Neural progenitor cell (in vitro differentiated cells): ENCODE data around the gene LRPAP1. TPM values are rescaled to one million over a fixed set of nuclear protein-coding genes. Genes with fewer than 3 reads are reported as not detected.

Source experiments
- DNase-seq: peaks from one replicate; pipeline ENCODE4 v3.0.0-alpha.2; 2016; ENCODE audit warnings: low spot score
- H2AFZ ChIP-seq: fragments of 200-600 bp; sonication (generic); replicated peaks from 2 replicates; pipeline ENCODE4 v1.6.1; 2016; ENCODE audit warnings: antibody characterized with exemption
- H3F3A ChIP-seq: fragments of 200-600 bp; sonication (generic); 2 replicates; pipeline ENCODE4 v1.6.1; 2016; ENCODE audit warnings: antibody characterized with exemption, low read depth
- H3K27ac ChIP-seq: fragments of 200-600 bp; sonication (generic); 2 replicates; pipeline ENCODE4 v1.5.1; 2016; ENCODE audit warnings: mild to moderate bottlenecking
- H3K27me3 ChIP-seq: fragments of 200-600 bp; sonication (generic); 2 replicates; pipeline ENCODE4 v1.6.1; 2016; ENCODE audit warnings: mild to moderate bottlenecking, moderate library complexity
- H3K36me3 ChIP-seq: fragments of 200-600 bp; sonication (generic); 2 replicates; pipeline ENCODE4 v1.5.1; 2016
- H3K4me1 ChIP-seq: fragments of 200-600 bp; sonication (generic); 2 replicates; pipeline ENCODE4 v1.6.1; 2016; ENCODE audit warnings: mixed run types
- H3K4me2 ChIP-seq: fragments of 200-600 bp; sonication (generic); 2 replicates; pipeline ENCODE4 v1.6.1; 2016
- H3K4me3 ChIP-seq: fragments of 200-600 bp; sonication (generic); 2 replicates; pipeline ENCODE4 v1.5.1; 2016
- H3K79me2 ChIP-seq: fragments of 200-600 bp; sonication (generic); 2 replicates; pipeline ENCODE4 v1.6.1; 2016; ENCODE audit warnings: low read depth
- H3K9ac ChIP-seq: fragments of 200-600 bp; sonication (generic); 2 replicates; pipeline ENCODE4 v1.6.1; 2016
- H3K9me3 ChIP-seq: fragments of 200-600 bp; sonication (generic); 2 replicates; pipeline ENCODE4 v1.5.1; 2016; ENCODE audit warnings: low read depth
- H4K20me1 ChIP-seq: fragments of 200-600 bp; sonication (generic); 2 replicates; pipeline ENCODE4 v1.6.1; 2016; ENCODE audit warnings: low read depth
- H3K27ac Mint-ChIP-seq: 3 replicates; pipeline ENCODE4 v1.8.0; 2021; ENCODE audit warnings: mixed read lengths
- H3K27me3 Mint-ChIP-seq: 2 replicates; pipeline ENCODE4 v1.8.0; 2022; ENCODE audit warnings: low read depth, mild to moderate bottlenecking, inconsistent platforms, moderate library complexity, mixed read lengths; ENCODE audit not compliant: insufficient read depth
- H3K36me3 Mint-ChIP-seq: 3 replicates; pipeline ENCODE4 v1.8.0; 2021; ENCODE audit warnings: mixed read lengths
- H3K4me1 Mint-ChIP-seq: 3 replicates; pipeline ENCODE4 v1.8.0; 2021; ENCODE audit warnings: mixed read lengths
- H3K4me3 Mint-ChIP-seq: 3 replicates; pipeline ENCODE4 v1.8.0; 2021; ENCODE audit warnings: mild to moderate bottlenecking, moderate library complexity, mixed read lengths
- H3K9me3 Mint-ChIP-seq: 3 replicates; pipeline ENCODE4 v1.8.0; 2020; ENCODE audit warnings: mixed read lengths
- EZH2 ChIP-seq: fragments of 200-600 bp; sonication (generic); IDR thresholded peaks from 2 replicates; pipeline ENCODE4 v1.6.1; 2017; ENCODE audit warnings: antibody characterized with exemption, mild to moderate bottlenecking, moderate library complexity
- EZH2phosphoT487 ChIP-seq: fragments of 200-600 bp; sonication (generic); IDR thresholded peaks from 2 replicates; pipeline ENCODE4 v1.6.1; 2017; ENCODE audit warnings: antibody characterized with exemption
- total RNA-seq: library from RNA; depleted of rRNA; stranded (reverse); fragments of >200 nt; gene quantifications from 2 replicates; pipeline ENCODE4 v1.2.3, GENCODE V29; 2015; ENCODE audit warnings: low replicate concordance
- TF ChIP-seq, protein P1 (sequence below): fragments of 200-600 bp; sonication (generic); IDR thresholded peaks from 2 replicates; pipeline ENCODE4 v1.5.1; 2017; ENCODE audit warnings: antibody characterized with exemption, mild to moderate bottlenecking

LRPAP1 gene
- total RNA-seq, 1 donor from 2014 or later, result 48.3 TPM

DNA sequence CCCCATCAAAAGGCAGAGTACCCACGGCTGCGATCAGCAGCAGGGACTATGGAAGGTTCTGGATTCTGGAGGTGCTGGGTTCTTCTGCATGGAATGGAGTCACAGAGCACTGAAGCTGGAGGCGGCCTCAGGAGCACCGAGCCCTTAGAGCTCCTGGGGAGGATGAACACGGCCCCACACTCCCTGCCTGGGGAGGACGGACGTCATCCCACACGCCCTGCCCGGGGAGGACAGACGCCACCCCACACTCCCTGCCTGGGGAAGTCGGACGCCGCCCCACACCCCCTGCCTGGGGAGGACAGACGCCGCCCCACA, 9.9 kb downstream of the LRPAP1 start:
- H3K9ac ChIP-seq, result no peak overlapping the region
- Mint-ChIP-seq H3K9me3 (no peaks in the 10 kb centered on the region), H3K27me3 (no peaks in the 10 kb centered on the region), H3K4me3 (no peak overlapping the region), H3K27ac (no peak overlapping the region), H3K36me3 (peaks cover 15% of the 10 kb centered on the region), H3K4me1 (peaks cover 11% of the 10 kb centered on the region)
- no peaks in the 10 kb centered on the region for H3K9me3 ChIP-seq
- H3K4me1 ChIP-seq, result peaks cover 3% of the 10 kb centered on the region
- no peak overlapping the region for H3K4me3 ChIP-seq
- H3K27ac ChIP-seq, result no peak overlapping the region
- TF ChIP-seq, protein P1, sequence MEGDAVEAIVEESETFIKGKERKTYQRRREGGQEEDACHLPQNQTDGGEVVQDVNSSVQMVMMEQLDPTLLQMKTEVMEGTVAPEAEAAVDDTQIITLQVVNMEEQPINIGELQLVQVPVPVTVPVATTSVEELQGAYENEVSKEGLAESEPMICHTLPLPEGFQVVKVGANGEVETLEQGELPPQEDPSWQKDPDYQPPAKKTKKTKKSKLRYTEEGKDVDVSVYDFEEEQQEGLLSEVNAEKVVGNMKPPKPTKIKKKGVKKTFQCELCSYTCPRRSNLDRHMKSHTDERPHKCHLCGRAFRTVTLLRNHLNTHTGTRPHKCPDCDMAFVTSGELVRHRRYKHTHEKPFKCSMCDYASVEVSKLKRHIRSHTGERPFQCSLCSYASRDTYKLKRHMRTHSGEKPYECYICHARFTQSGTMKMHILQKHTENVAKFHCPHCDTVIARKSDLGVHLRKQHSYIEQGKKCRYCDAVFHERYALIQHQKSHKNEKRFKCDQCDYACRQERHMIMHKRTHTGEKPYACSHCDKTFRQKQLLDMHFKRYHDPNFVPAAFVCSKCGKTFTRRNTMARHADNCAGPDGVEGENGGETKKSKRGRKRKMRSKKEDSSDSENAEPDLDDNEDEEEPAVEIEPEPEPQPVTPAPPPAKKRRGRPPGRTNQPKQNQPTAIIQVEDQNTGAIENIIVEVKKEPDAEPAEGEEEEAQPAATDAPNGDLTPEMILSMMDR, result no peak
- no peak for TF ChIP-seq EZH2
- TF ChIP-seq EZH2phosphoT487, result no peak
- peaks cover 66% of the 10 kb centered on the region for H4K20me1 ChIP-seq
- no peaks in the 10 kb centered on the region for H3F3A ChIP-seq
- no peak overlapping the region for H2AFZ ChIP-seq
- H3K4me2 ChIP-seq, result no peak overlapping the region
- H3K36me3 ChIP-seq, result no peaks in the 10 kb centered on the region
- no peak for DNase-seq
- H3K79me2 ChIP-seq, result peaks cover 26% of the 10 kb centered on the region
- no peaks in the 10 kb centered on the region for H3K27me3 ChIP-seq

DNA sequence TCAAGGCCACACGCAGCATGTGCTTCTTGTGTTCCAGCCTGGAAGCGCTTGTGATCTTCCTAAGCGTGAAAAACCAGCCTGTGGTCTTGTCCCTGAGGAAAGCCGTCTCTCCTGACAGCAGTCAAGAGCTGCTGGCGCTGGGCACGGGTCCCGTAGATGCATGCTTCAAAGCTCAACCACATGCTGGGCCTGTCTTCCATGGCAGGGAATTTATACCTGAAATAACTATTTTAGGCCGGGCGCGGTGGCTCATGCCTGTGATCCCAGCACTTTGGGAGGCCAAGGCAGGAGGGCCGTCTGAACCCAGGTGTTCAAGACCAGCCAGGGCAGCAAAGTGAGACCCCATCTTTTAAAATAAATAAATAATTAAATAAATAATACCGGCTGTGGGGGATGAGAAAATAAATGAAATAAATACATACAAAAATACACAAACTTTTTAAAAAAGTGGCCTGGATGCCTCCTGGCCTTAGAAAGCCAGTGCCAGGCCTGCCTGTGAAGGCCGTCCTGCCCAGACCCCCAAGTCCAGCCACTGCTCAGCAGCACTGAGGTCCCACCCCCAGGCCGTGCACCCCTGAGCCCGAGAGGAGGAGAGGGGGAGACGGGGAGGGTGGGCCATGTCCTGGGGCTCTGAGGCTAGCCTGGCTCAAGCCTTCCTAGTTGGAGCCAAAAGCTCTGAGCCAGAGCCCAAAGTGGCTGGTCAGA, 10.4 kb downstream of the LRPAP1 start:
- Mint-ChIP-seq H3K36me3 (peaks cover 17% of the 10 kb centered on the region), H3K9me3 (no peaks in the 10 kb centered on the region), H3K27ac (peak overlapping the region; percentile 66), H3K27me3 (no peaks in the 10 kb centered on the region), H3K4me1 (peaks cover 8% of the 10 kb centered on the region), H3K4me3 (no peak overlapping the region)
- Histone ChIP-seq H4K20me1 (peaks cover 61% of the 10 kb centered on the region), H3K4me3 (no peak overlapping the region), H3K27ac (no peak overlapping the region), H3K4me1 (peaks cover 3% of the 10 kb centered on the region), H3K9ac (no peak overlapping the region), H3K36me3 (no peaks in the 10 kb centered on the region), H3K79me2 (peaks cover 21% of the 10 kb centered on the region), H3F3A (no peaks in the 10 kb centered on the region), H2AFZ (no peak overlapping the region), H3K4me2 (no peak overlapping the region), H3K27me3 (no peaks in the 10 kb centered on the region), H3K9me3 (no peaks in the 10 kb centered on the region)
- TF ChIP-seq EZH2 (no peak), EZH2phosphoT487 (no peak)
- TF ChIP-seq, protein P1, result no peak
- no peak for DNase-seq

DNA sequence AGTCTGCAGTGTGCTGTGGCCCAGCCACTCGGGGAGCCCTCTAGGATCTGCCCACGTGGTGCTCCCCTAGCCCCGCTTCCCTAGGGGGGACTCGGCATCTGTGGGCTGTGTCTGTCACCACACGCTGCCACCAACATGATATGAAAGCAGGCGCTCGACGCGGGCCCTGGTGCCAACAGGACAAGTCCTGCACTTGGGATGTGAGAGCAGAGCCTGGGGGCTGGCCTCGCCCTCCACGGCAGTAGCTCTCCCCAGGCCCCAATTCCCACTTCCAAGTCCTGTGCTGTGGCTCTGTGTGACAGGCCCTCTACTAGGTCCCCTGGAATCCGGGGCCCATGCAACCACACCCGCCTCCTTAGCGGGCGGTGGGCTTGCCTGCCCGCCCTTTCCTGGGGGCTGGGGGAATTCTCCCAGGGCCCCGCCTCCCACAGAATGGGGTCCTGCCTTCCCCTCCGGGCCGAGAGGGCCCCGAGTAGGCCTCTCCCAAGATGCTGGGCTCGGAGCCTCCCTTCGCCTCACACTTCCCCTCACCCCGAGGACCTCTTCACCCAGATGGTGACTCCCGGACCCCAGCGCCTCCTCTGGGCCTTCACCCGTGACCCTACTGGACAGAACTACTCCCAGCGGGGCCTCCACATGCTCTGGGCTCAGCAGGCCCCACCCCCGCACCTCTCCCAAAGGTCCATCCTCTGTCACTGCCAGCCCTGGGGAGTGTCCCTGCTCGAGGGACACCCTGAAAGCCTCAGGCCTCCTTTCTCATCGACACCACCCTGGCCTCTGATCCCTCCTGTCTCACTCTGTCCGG, 11.2 kb downstream of the LRPAP1 start:
- Mint-ChIP-seq H3K9me3 (no peaks in the 10 kb centered on the region), H3K4me1 (peaks cover 4% of the 10 kb centered on the region), H3K27ac (peak overlapping the region; percentile 66), H3K27me3 (no peaks in the 10 kb centered on the region), H3K36me3 (peaks cover 20% of the 10 kb centered on the region), H3K4me3 (no peak overlapping the region)
- Histone ChIP-seq H2AFZ (no peak overlapping the region), H3K36me3 (no peaks in the 10 kb centered on the region), H3K9ac (no peak overlapping the region), H3K4me2 (no peak overlapping the region), H4K20me1 (peaks cover 53% of the 10 kb centered on the region), H3K27me3 (no peaks in the 10 kb centered on the region), H3F3A (no peaks in the 10 kb centered on the region), H3K79me2 (peaks cover 13% of the 10 kb centered on the region), H3K27ac (no peak overlapping the region), H3K4me1 (no peaks in the 10 kb centered on the region), H3K9me3 (no peaks in the 10 kb centered on the region), H3K4me3 (no peak overlapping the region)
- no peak for DNase-seq
- TF ChIP-seq EZH2phosphoT487 (no peak), EZH2 (no peak)
- TF ChIP-seq, protein P1, result no peak
